ENCODE data around the gene ARL3.
A peak's percentile ranks its signal among the peaks of the same experiment; 100 is the strongest.

ARL3 gene

DNA sequence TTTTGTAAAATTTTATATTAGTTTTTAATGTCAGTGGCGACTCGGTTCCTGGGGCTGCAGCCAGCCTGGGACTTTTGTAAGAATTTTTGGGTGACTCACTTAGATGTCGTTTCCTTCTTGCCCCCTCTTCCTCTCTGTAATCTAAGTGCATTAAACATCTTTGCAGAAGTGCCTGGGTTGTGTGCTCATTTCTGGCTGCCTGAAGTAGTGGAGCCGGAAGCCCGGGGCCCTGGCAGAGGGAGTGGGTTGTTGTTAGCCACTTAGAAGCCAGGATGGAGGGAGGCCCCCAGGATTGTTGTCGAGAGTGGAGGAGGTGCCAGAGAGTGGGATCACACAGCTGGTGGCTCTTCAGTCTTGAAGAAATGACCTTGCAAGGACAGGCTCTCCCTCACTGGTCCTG lies 80.9 kb downstream of the ARL3 start:
- peak; percentile 45 for DNase-seq

DNA sequence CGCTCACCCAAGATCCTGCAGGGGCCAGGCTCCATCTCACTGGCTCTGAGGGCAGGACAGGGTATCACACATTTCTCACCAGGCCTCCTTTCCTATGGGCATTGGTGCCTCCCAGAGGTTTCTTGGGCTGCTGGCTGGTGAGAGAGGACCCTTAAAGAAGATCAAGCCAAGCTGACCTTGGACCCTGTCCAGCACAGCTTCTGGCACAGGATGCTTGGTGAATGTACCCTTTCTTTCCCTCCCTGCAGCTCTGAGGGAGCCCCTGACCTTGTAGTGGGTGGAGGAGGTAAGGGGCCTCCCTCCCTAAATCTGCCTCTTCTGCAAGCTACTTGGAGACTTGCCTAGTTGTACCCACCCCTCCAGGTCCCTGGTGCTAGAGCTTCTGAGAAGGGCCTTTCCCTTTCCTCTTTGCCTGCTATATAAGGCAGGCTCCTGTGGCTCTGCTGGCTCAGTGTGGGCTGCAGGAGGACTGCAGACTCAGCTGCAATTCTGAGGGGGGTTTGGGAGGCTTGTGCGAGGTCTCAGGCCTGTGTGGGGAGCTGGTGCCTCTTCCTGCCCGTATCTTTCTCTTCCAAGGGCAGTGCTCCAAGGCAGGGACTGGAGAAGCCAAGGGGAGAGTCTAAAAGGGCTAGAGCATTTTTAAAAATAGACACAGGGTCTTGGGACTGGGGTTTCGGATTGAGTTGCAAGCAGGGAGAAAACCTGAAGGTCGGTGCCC lies 81.6 kb downstream of the ARL3 start:
- DNase-seq = no peak

DNA sequence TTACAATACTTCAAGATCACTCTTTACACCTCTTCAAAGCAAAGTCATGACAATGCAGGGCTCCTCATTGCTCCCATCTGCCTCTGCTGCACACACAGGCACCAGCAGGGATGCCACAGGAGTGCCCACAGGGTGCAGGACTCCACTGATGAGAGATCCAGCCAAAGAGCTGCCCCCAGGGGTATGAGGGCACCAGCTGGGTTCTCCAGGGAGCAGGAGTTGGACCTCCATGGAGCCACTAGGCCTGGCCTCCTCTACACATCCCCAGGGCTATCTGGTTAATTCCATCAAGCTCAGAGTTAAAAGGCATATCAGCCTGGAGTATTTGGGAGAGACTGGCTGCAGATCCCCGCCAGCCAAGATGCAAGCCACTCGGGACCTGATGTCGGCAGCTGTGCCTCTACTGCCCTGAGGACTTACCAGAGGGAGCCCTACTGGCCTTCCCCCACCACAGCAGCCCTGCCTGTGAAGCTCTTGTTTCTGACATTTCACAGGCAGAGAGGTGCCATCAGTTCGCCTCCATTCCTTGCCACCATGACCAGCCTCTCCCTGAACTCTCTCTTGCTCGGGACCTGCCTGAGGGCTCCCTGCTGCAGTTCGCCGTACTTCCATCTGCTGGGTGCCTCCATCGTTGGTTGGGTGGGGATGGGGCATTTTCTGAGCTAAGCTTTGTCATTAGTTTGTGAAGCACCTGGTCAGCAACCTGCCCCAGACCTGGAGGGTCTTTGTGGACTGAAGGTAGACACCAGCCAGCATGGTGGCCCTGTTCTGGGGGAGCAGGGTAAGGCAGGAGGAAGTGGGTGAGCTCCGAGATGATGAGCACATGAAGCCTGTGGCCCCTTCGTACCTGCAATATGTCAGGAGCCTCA lies 82.4 kb downstream of the ARL3 start:
- DNase-seq = no peak

DNA sequence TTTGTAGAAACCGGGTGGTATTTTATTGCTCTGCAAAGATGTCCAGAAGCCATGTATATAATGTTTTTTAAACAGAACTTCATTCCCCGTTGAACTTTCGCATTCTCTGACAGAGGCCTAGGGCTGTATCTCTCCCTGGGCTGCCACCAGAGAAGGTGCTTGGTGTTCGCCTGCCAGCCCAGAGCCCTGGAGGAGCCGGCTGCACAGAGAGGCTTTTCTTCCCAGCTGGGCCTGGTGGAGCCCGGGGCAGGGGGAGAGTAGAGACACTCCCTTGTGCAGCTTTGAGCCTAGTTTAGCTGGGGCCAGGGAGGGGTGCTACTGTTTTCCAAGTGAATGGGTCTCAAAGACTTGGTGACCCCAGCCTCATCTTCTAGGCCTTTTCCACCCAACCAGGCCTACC lies 83.5 kb downstream of the ARL3 start:
- DNase-seq = no peak

DNA sequence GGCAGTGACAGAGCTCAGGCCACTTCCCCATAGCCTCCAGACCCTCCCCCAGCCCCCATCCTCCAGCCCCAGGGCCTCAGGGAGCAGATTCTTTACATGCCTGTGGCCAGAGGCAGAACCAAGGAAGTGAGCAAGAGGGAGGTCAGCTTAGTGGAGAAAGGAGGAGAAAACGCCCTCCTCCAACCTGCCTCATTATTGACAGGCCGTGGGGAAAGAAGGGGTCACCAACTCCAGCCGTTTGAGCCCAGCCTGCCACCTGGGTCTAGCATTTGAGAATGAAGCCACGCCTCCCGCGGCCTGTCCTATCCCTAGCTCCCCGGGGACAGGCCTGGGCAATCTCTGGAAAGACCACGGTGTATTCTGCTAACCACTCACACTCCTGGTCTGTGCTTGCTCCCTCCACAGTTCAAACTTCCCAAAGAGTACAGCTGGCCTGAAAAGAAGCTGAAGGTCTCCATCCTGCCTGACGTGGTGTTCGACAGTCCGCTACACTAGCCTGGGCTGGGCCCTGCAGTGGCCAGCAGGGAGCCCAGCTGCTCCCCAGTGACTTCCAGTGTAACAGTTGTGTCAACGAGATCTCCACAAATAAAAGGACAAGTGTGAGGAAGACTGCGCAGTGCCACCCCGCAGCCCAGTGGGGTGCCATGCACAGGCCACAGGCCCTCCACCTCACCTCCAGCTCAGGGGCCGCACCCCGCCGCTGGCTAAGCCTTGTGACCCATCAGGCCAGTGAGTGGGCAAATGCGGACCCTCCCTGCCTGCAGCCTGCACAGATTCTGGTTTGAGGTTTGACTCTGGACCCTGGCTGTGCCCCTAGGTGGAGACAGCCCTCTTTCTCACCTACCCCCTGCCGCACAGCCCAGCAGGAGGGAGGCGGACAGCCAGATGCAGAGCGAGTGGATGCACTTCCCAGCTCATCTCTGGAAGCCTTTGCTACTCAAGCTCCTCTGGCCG lies 84.3 kb downstream of the ARL3 start:
- DNase-seq = no peak

DNA sequence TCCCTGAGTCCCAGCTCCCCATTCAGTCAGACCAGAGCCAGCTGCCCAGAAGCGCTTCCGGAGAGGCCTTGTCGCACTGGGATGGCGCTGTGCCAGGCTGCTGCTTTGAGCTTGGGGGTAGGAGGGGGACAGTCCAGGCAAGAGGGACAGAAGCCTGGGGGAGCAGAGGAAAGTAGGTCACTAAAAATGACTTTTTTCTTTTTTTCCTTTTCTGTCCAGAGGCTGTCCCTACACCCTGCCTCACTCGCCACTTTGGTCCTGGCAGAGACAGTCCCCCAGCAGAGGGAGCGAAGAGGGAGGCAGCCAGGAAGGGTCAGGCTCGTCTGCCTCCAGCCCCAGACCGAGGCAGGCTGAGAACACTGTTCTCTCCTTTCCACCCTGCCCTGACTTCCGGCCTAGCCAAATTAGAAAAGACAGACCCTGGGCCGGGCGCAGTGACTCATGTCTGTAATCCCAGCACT lies 85.7 kb downstream of the ARL3 start:
- DNase-seq = no peak

DNA sequence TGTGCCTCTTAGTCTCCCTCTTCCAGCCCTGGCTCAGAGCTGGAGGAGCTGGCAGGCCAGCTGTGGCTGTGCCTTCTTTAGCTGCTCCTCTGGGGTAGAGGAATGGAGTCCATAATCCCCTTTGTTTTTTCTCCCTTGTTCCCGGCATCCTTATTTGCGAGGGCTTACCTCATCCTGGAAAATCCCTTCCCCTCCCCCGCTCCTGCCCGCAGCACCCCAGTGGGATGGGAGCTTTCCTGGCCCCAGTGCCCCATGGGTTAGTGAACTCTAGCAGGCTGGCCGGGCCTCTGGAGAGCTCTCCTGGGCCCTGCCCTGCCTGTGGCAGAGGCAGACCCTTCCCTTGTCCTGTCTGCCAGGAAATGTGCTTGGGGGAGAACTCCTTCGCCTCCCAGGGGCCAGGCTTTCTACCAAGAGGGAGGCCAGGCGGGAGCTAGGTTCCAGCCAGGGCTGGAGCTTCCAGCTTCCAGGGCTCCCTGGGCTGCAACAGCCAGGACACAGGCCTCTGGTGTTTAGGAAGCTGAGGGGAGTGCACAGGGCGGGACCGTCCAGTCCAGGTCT lies 86.4 kb downstream of the ARL3 start:
- DNase-seq = no peak

DNA sequence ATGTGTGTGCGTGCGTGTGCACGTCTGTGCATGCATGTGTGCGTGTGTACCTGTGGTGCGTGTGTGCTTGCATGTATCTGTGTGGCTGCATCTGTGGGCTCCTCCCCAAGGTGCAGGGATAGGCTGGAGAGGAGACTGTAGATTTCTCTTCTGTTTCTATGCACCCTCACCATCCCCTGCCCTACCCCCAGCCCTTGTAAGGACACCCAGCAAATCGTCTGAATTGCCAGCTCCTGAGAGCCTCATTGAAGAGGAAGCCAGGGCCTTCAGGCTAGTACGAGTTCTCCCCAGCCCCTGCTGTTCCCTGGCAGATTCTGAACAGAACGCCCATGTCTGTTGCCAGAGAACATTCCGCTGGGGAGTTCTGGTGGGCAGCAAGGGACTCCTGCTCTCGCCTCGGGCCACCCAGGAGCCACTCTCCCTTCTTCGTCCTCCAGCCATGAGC lies 86.9 kb downstream of the ARL3 start:
- no peak for DNase-seq

DNA sequence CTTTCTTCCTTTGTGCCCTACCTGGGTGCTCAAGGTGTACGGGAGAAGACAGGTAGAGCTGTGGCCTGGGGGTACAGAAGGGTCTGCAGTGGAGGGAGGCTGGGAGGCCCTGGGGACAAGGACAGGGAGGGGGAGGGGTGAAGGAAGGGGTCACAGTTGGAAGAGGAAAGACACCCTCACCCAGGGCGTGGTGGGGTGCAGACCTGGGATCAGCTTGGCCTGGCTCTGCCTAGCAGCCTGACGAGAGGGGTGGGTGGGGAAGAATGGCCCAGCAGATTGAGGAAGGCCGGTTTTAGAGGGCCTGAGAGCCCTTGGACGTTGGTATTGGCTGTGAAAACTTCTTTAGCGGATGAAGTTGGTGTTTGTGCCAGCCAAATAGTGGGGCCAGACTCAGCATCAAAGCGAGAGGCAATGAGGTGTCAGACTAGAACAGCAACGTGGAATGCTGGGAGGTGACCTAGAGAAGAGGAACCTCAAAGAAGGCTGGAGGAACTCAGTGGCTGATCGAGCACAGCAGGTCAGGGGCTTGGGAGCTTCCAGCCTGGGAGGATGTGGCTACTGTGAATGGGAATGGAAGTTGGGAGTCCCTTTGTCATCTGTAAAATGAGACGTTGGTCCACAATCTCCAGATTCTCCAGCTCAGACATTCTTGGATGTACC lies 88.0 kb downstream of the ARL3 start:
- DNase-seq = no peak

DNA sequence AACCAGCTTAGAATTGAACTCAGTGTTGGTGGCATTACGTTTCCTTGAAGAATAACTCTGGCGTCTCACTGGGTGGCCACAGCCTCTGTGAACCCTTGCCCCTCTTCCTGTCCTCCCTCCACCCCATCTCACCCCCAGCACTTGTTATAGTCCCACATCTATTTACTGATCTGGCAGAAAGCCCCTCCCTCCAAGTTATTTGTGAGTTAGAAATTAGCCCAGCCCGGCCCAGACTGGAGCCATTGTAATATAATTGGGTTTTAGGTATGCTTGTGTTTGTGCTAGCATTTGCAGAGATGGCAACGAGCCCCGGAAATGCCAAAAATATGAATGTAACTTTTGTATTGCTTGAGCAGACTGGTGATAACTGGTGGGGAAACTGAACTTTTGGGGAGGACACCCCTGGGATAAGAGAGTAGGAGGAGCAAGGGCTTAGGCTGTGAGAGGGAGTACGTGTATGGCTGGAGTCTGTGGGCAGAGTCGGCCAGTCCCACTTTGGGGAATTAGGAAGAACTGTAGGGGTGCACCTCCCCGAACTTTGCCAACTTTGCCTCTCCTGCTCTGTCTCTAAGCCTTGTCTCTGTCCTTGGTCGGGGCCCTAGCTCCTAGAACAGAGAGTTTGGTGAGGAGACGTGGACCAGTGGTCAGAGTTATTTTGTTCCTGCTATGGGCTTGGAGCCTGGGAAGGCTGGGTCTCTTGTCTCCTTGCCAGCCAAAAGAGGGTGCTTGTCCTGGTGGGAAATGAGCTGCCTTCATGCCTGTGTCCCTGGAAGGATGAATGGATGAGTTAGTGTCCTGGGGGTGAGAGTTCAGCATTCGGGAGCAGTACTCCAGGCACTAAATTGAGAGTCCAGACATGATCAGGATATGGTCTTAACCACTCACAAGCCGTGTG lies 89.2 kb downstream of the ARL3 start:
- DNase-seq = no peak

DNA sequence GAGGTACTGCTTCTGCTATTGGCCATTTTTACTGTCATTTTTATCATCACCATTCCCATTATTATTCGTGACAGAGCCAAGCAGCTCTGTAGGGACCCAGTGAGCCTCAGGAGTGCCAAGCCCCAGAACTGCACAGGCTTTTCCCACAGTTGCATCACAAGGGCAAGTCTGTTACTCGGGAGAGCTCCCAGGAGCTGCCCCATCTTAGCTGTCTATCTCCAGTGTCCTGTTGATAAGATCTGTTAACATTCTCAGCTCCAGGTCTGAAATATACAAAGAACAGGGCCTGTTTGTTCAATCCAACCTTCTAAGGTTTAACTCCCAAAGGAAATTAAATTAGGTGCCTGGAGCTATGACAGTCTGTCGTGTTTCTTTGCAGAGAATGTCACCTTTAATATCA lies 90.1 kb downstream of the ARL3 start:
- no peak for DNase-seq
